CD4-positive, alpha-beta T cell (primary cell): ENCODE data around the gene PPIA. TPM values are rescaled to one million over a fixed set of nuclear protein-coding genes. Genes with fewer than 3 reads are reported as not detected.

ENCODE experiments used
- ATAC-seq: fragments of 200-7000 bp; cut with Tn5 transposase; one replicate; pipeline ENCODE4 v1.10.0; 2022; ENCODE audit warnings: mild to moderate bottlenecking; ENCODE audit not compliant: poor library complexity
- CTCF ChIA-PET: fragments of 350-600 bp; sonication (Branson Sonifier 250); formaldehyde crosslinking; loops from one replicate; lab custom pipeline; 2021; ENCODE audit warnings: antibody characterized with exemption, inconsistent platforms; lab: Charles Lee
- POLR2A ChIA-PET: fragments of 350-600 bp; sonication (Branson Sonifier 250); formaldehyde crosslinking; loops from one replicate; lab custom pipeline; 2021; ENCODE audit warnings: antibody characterized with exemption, inconsistent platforms; lab: Charles Lee
- DNase-seq, 14 experiments: peaks; one replicate each; pipeline ENCODE4 v3.0.0-alpha.2; 2013 to 2020; ENCODE audit warnings: mixed read lengths in 2 of 14
- H3K27ac ChIP-seq, 2 donors: one replicate each; pipeline versions ENCODE4 v1.5.1 to v1.7.0; 2013; ENCODE audit warnings: low read length in 2 of 2, low read depth in 1 of 2, mild to moderate bottlenecking in 1 of 2
- H3K27me3 ChIP-seq, 2 experiments: 1 replicate in 1 of 2; 2 replicates in 1 of 2; pipeline versions ENCODE4 v1.6.1 to v1.7.0; 2013; ENCODE audit warnings: low read length in 2 of 2, control low read depth in 1 of 2, mild to moderate bottlenecking in 1 of 2, moderate library complexity in 1 of 2; ENCODE audit not compliant: insufficient read depth in 2 of 2, control insufficient read depth in 1 of 2
- H3K36me3 ChIP-seq: one replicate; pipeline ENCODE4 v1.6.1; 2013; ENCODE audit warnings: low read length, control low read depth; ENCODE audit not compliant: insufficient read depth
- H3K4me1 ChIP-seq: one replicate; pipeline ENCODE4 v1.6.1; 2013; ENCODE audit warnings: low read length, control low read depth; ENCODE audit not compliant: insufficient read depth
- H3K4me3 ChIP-seq: one replicate; pipeline ENCODE4 v1.5.1; 2013; ENCODE audit warnings: mild to moderate bottlenecking, low read length, moderate library complexity
- H3K9me3 ChIP-seq, 2 experiments: 1 replicate in 1 of 2; 2 replicates in 1 of 2; pipeline versions ENCODE4 v1.6.1 to v1.7.0; 2013; ENCODE audit warnings: low read length in 2 of 2, mild to moderate bottlenecking in 2 of 2, control low read depth in 1 of 2, moderate library complexity in 1 of 2; ENCODE audit not compliant: control insufficient read depth in 1 of 2, insufficient read depth in 1 of 2
- H3K27ac Mint-ChIP-seq: one replicate; pipeline ENCODE4 v1.8.0; 2020; ENCODE audit warnings: mixed read lengths
- H3K27me3 Mint-ChIP-seq: one replicate; pipeline ENCODE4 v1.8.0; 2021; ENCODE audit warnings: mixed read lengths
- H3K36me3 Mint-ChIP-seq: one replicate; pipeline ENCODE4 v1.8.0; 2021; ENCODE audit warnings: low read depth, mixed read lengths
- H3K4me1 Mint-ChIP-seq: one replicate; pipeline ENCODE4 v1.8.0; 2021; ENCODE audit warnings: low read depth, mixed read lengths
- H3K4me3 Mint-ChIP-seq: one replicate; pipeline ENCODE4 v1.8.0; 2020; ENCODE audit warnings: mild to moderate bottlenecking, mixed read lengths
- H3K9me3 Mint-ChIP-seq: one replicate; pipeline ENCODE4 v1.8.0; 2020; ENCODE audit warnings: mixed read lengths
- intact Hi-C, 2 experiments: fragments of 100-400 bp; cut with DNase I in 1 of 2; cut with micrococcal nuclease in 1 of 2; formaldehyde crosslinking; loops; one replicate each; pipeline versions ENCODE4 v1.15.1 to v1.9.0; 2023 to 2025; cut with DNase I, micrococcal nuclease
- total RNA-seq, 174 experiments: library from RNA in 2 of 174; stranded (reverse) in 2 of 174; gene quantifications; one replicate each; pipeline ENCODE4 v1.2.3 and lab custom pipeline; 2021 to 2026
- TF ChIP-seq, protein P1 (sequence below): fragments of 200-600 bp; IDR thresholded peaks from one replicate; pipeline ENCODE4 v1.8.0; 2022; ENCODE audit warnings: antibody characterized with exemption, mild to moderate bottlenecking

The PPIA gene
- total RNA-seq, 2 experiments from 2014 or later, result 410 to 423 TPM

DNA sequence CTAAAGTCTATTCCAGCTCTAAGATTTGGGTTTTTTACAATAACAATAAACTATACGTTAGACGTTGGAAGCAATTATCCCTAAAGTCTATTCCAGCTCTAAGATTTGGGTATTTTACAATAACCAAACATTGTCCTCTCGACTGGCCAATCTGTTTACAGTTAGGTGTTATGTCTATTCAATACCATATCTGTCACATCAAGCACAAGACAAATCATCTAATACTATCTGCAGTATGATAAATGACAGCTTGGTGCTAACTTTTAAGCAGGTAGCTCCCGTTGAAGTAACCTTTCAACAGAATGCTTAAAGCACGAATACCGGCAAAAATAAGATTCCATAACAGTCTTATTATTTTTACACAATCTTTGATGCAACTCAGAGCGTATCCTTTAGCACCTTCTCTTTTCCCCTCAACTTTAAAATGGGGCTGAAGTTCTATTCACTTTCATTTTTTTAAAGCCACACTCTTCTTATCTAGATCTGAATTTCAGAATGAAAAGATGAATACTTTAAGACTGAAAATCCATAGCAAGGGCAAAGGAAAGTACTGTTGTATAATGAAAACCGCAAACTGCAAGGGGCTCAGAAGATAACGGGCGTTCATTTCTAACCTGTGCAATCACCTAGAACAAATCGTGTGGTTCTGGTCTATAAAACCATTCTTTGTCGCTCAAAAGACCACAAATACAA, 50.5 kb downstream of the PPIA start:
- POLR2A ChIA-PET, result interaction anchor here (0.6 to 5.6 kb wide), 38 partner anchors 8 to 589 kb away, joined by 3 to 87 read pairs (median 6); partner anchors contain the start of genes CCM2, DDX56, NUDCD3 and OGDH
- DNase-seq, result no peak

GRCh38 chr7:44847509-44847919, 51.0 kb downstream of the PPIA start:
- peaks cover 4% of the 10 kb centered on the region for H3K27me3 Mint-ChIP-seq
- intact Hi-C loops, result loop anchor here (1.0 to 10.0 kb wide), 11 partner anchors 35 to 363 kb away; partner anchors contain the start of genes CCM2 (in 1 of the 2), OGDH (in 1 of the 2), PPIA (in 1 of the 2) and TBRG4 (in 1 of the 2)
- Histone ChIP-seq H3K4me1 (peaks cover 17% of the 10 kb centered on the region), H3K27ac (peak overlapping the region; percentile 91 to 99), H3K9me3 (no peaks in the 10 kb centered on the region), H3K4me3 (peak overlapping the region; percentile 71), H3K27me3 (no peaks in the 10 kb centered on the region), H3K36me3 (peaks cover 2% of the 10 kb centered on the region)
- DNase-seq, result peak; percentile 75 to 94 (median 84)
- H3K4me3 Mint-ChIP-seq, result peak overlapping the region; percentile 87
- ChIA-PET CTCF (interaction anchor here (0.7 to 3.8 kb wide), 14 partner anchors 10 to 289 kb away, joined by 3 to 26 read pairs (median 3); partner anchors contain the start of genes PURB and TBRG4), POLR2A (interaction anchor here (0.6 to 5.6 kb wide), 31 partner anchors 9 to 590 kb away, joined by 3 to 87 read pairs (median 8); partner anchors contain the start of genes CCM2, DDX56, NUDCD3 and OGDH)
- H3K4me1 Mint-ChIP-seq, result peaks cover 43% of the 10 kb centered on the region
- ATAC-seq, result peak; percentile 54
- TF ChIP-seq, protein P1, sequence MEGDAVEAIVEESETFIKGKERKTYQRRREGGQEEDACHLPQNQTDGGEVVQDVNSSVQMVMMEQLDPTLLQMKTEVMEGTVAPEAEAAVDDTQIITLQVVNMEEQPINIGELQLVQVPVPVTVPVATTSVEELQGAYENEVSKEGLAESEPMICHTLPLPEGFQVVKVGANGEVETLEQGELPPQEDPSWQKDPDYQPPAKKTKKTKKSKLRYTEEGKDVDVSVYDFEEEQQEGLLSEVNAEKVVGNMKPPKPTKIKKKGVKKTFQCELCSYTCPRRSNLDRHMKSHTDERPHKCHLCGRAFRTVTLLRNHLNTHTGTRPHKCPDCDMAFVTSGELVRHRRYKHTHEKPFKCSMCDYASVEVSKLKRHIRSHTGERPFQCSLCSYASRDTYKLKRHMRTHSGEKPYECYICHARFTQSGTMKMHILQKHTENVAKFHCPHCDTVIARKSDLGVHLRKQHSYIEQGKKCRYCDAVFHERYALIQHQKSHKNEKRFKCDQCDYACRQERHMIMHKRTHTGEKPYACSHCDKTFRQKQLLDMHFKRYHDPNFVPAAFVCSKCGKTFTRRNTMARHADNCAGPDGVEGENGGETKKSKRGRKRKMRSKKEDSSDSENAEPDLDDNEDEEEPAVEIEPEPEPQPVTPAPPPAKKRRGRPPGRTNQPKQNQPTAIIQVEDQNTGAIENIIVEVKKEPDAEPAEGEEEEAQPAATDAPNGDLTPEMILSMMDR, result peak; percentile 68
- peaks cover 35% of the 10 kb centered on the region for H3K36me3 Mint-ChIP-seq
- peak overlapping the region; percentile 95 for H3K27ac Mint-ChIP-seq
- no peaks in the 10 kb centered on the region for H3K9me3 Mint-ChIP-seq

More for the DNA sequence above, 50.5 kb downstream of the PPIA start:
- Histone ChIP-seq H3K36me3 (peaks cover 7% of the 10 kb centered on the region), H3K4me3 (peak overlapping the region; percentile 71), H3K27me3 (no peaks in the 10 kb centered on the region), H3K9me3 (no peaks in the 10 kb centered on the region), H3K27ac (peak overlapping the region; percentile 91 to 99), H3K4me1 (peaks cover 17% of the 10 kb centered on the region)
- intact Hi-C loops, result loop anchor here (1.0 to 10.0 kb wide), 11 partner anchors 35 to 362 kb away; partner anchors contain the start of genes CCM2 (in 1 of the 2), OGDH (in 1 of the 2), PPIA (in 1 of the 2) and TBRG4 (in 1 of the 2)
- H3K4me1 Mint-ChIP-seq, result peaks cover 48% of the 10 kb centered on the region
- peak overlapping the region; percentile 95 for H3K27ac Mint-ChIP-seq
- no peaks in the 10 kb centered on the region for H3K9me3 Mint-ChIP-seq
- no peak for ATAC-seq
- peaks cover 41% of the 10 kb centered on the region for H3K36me3 Mint-ChIP-seq
- TF ChIP-seq, protein P1, result no peak
- CTCF ChIA-PET, result interaction anchor here (0.7 to 3.8 kb wide), 15 partner anchors 10 to 290 kb away, joined by 3 to 26 read pairs (median 3); partner anchors contain the start of genes PURB and TBRG4
- H3K27me3 Mint-ChIP-seq, result peaks cover 4% of the 10 kb centered on the region
- peak overlapping the region; percentile 87 for H3K4me3 Mint-ChIP-seq

- peaks cover 40% of the 10 kb centered on the region for H3K4me1 Mint-ChIP-seq
- intact Hi-C loops, result loop anchor here (1.0 to 10.0 kb wide), 16 partner anchors 36 to 363 kb away; partner anchors contain the start of genes PURB (in 2 of the 2), TBRG4 (in 2 of the 2), CCM2 (in 1 of the 2) and OGDH (in 1 of the 2)
- peaks cover 16% of the 10 kb centered on the region for H3K4me1 ChIP-seq
- H3K27ac Mint-ChIP-seq, result peak within 1 kb of the TSS; percentile 95
- no peaks in the 10 kb centered on the region for H3K36me3 ChIP-seq
- H3K9me3 ChIP-seq, result no peaks in the 10 kb centered on the region
- POLR2A ChIA-PET, result interaction anchor here (0.6 to 5.6 kb wide), 35 partner anchors 9 to 590 kb away, joined by 3 to 87 read pairs (median 6); partner anchors contain the start of genes CCM2, DDX56, MYO1G and NUDCD3
- CTCF ChIA-PET, result interaction anchor here (0.7 to 3.8 kb wide), 14 partner anchors 9 to 288 kb away, joined by 3 to 26 read pairs (median 3); partner anchors contain the start of genes PURB and TBRG4
- DNase-seq (peak; percentile 100), ATAC-seq (peak; percentile 72)
- H3K9me3 Mint-ChIP-seq, result no peaks in the 10 kb centered on the region
- peaks cover 4% of the 10 kb centered on the region for H3K27me3 Mint-ChIP-seq
- no peaks in the 10 kb centered on the region for H3K27me3 ChIP-seq
- H3K4me3 ChIP-seq, result peak within 1 kb of the TSS; percentile 71
- H3K4me3 Mint-ChIP-seq, result peak within 1 kb of the TSS; percentile 92
- H3K27ac ChIP-seq, result peak within 1 kb of the TSS; percentile 92 to 99
- TF ChIP-seq, protein P1, result no peak
- H3K36me3 Mint-ChIP-seq, result peaks cover 32% of the 10 kb centered on the region
These were observed 51.6 kb downstream of the PPIA start, which contains the start of gene H2AZ2 for GRCh38 chr7:44847920-44848634. Gene H2AZ2, minus strand, starts transcription at chr7:44848087. Its CDS starts 116 bp downstream, at chr7:44847971.
